HEK293T (cell line): ENCODE measurements around the gene CA5A.

Experiments
- CTCF ChIA-PET: fragments of 350-600 bp; formaldehyde crosslinking; extraction: SDS; loops from one replicate; lab custom pipeline; 2021; ENCODE audit warnings: antibody characterized with exemption, inconsistent platforms; lab: Yijun Ruan, JAX
- POLR2A ChIA-PET: fragments of 350-600 bp; formaldehyde crosslinking; extraction: SDS; loops from one replicate; lab custom pipeline; 2020; ENCODE audit warnings: antibody characterized with exemption, inconsistent platforms; lab: Yijun Ruan, JAX
- DNase-seq: peaks from one replicate; pipeline ENCODE4 v3.0.0; 2012; ENCODE audit warnings: mixed read lengths; ENCODE audit errors: extremely low spot score
- ARNT ChIP-seq: fragments of 450-650 bp; IDR thresholded peaks from 2 replicates; pipeline ENCODE4 v1.6.1; 2017; ENCODE audit warnings: mild to moderate bottlenecking
- BHLHE40 ChIP-seq: fragments of 450-650 bp; IDR thresholded peaks from 2 replicates; pipeline ENCODE4 v1.6.1; 2016; ENCODE audit warnings: mild to moderate bottlenecking, moderate library complexity, borderline replicate concordance
- CTBP1 ChIP-seq: fragments of 450-650 bp; IDR thresholded peaks from 2 replicates; pipeline ENCODE4 v1.6.1; 2016; ENCODE audit warnings: borderline replicate concordance
- ELF4 ChIP-seq: fragments of 450-650 bp; IDR thresholded peaks from 2 replicates; pipeline ENCODE4 v1.6.1; 2017; ENCODE audit warnings: antibody characterized with exemption
- FOXA1 ChIP-seq: fragments of 450-650 bp; IDR thresholded peaks from 2 replicates; pipeline ENCODE4 v1.6.1; 2016; ENCODE audit warnings: mild to moderate bottlenecking
- FOXK2 ChIP-seq: fragments of 450-650 bp; IDR thresholded peaks from 2 replicates; pipeline ENCODE4 v1.6.1; 2016; ENCODE audit warnings: mild to moderate bottlenecking
- FOXM1 ChIP-seq: fragments of 450-650 bp; IDR thresholded peaks from 2 replicates; pipeline ENCODE4 v1.6.1; 2017; ENCODE audit warnings: mild to moderate bottlenecking, borderline replicate concordance
- HDGF ChIP-seq: fragments of 450-650 bp; IDR thresholded peaks from 2 replicates; pipeline ENCODE4 v1.6.1; 2017; ENCODE audit warnings: antibody characterized with exemption, borderline replicate concordance
- L3MBTL2 ChIP-seq: fragments of 450-650 bp; conservative IDR thresholded peaks from 2 replicates; pipeline ENCODE4 v1.6.1; 2016; ENCODE audit warnings: mild to moderate bottlenecking
- LEF1 ChIP-seq: fragments of 450-650 bp; IDR thresholded peaks from 2 replicates; pipeline ENCODE4 v1.6.1; 2017; ENCODE audit warnings: mild to moderate bottlenecking, borderline replicate concordance
- NFRKB ChIP-seq: fragments of 450-650 bp; IDR thresholded peaks from 2 replicates; pipeline ENCODE4 v1.6.1; 2016; ENCODE audit warnings: mild to moderate bottlenecking, moderate library complexity
- SP1 ChIP-seq: fragments of 450-650 bp; IDR thresholded peaks from 2 replicates; pipeline ENCODE4 v1.6.1; 2017
- SUZ12 ChIP-seq: fragments of 450-650 bp; IDR thresholded peaks from 2 replicates; pipeline ENCODE4 v1.6.1; 2016; ENCODE audit warnings: mild to moderate bottlenecking
- TARDBP ChIP-seq: fragments of 450-650 bp; IDR thresholded peaks from 2 replicates; pipeline ENCODE4 v1.6.1; 2016
- ZNF384 ChIP-seq: fragments of 450-650 bp; IDR thresholded peaks from 2 replicates; pipeline ENCODE4 v1.6.1; 2016
- TF ChIP-seq, protein P1 (sequence below): fragments of 450-650 bp; IDR thresholded peaks from 2 replicates; pipeline ENCODE4 v1.6.1; 2016

CA5A gene

DNA sequence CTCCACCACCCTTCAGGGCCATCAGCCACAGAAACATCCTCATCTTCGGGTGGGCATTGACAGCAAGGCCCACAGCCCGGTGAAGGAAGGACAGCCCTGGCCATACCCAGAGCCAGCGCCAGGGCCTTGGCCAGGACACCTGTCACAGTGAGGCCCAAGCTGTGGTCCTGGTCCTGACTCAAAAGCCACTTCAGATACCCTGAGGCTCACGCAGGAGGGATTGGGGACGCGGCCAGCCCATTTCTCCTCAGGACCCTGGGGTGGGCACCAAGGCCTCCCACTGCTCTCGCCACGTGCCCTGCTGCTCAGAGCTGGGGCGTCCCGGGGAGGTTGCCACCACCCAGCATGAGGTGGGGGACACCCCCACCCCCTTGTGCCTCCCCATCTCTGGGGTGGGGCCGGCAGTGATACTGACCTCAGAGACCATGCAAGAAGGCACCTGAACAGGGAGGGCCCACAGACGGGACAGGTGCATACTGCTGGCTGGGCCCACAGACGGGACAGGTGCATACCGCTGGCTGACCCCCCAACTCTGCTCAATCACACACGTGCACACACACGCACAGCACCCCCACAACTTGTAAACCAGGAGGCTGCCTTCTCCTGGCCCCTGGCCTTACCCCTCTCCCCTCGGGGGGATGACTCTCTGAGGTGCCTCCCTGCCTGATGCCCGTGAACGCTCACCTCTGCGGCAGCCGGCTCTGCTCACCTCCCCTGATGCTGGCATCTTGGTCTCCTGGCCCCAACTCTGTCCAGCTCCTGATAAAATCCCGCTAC, 81.2 kb downstream of the CA5A start:
- TF ChIP-seq L3MBTL2 = no peak
- ChIA-PET POLR2A (no interaction called here), CTCF (no interaction called here)
- DNase-seq = no peak

DNA sequence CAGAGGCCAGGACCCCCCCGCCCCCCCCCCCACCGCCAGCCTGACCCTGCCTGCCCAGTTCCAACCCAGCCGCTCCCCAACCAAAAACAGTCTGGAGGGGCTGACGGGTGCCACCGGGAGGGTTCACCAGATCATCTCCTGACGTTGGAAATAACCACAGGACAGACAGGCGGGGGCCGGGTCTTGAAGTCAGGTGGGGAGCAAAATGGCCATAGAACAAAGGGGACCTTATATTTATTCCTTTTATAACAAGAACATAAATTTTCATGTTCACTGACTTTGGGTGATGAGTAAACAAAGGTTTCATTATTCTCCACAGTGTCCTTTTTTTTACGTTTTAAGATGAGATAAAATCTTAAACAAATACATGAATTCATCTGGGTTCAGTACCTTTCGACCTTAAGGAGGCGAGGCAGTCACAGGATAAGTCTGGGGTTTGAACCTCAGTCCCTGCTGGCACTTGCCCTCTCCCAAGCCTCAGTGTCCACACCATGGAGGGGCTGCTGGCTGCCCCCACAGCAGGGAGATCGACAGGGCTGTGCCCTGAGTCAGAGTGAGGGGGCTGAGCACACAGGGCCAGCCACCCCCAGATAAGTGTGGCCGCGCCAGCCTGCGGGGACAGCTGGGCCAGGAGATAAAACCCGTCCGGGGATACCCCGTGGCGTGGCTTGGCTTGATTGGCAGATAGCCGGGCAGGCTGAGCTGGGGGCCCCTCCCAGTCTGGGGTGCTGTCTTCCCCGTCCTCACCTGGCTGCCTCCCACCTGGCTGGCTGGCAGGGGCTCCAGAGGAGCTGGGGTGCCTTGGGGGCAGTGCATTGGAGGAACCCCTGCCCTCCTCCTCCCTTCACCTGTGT, 82.0 kb downstream of the CA5A start:
- no peak for TF ChIP-seq HDGF
- no peak for TF ChIP-seq FOXA1
- no peak for TF ChIP-seq SUZ12
- no peak for TF ChIP-seq FOXM1
- no peak for TF ChIP-seq NFRKB
- TF ChIP-seq ZNF384 = no peak
- TF ChIP-seq BHLHE40 = no peak
- no peak for TF ChIP-seq L3MBTL2
- TF ChIP-seq ELF4 = no peak
- TF ChIP-seq CTBP1 = no peak
- TF ChIP-seq, protein P1, sequence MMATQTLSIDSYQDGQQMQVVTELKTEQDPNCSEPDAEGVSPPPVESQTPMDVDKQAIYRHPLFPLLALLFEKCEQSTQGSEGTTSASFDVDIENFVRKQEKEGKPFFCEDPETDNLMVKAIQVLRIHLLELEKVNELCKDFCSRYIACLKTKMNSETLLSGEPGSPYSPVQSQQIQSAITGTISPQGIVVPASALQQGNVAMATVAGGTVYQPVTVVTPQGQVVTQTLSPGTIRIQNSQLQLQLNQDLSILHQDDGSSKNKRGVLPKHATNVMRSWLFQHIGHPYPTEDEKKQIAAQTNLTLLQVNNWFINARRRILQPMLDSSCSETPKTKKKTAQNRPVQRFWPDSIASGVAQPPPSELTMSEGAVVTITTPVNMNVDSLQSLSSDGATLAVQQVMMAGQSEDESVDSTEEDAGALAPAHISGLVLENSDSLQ = no peak
- no peak for TF ChIP-seq ARNT
- TF ChIP-seq SP1 = no peak
- no peak for TF ChIP-seq FOXK2
- TF ChIP-seq TARDBP = no peak
- TF ChIP-seq LEF1 = no peak
- ChIA-PET POLR2A (interaction anchor here (1.7 to 2.9 kb wide), 4 partner anchors 11 to 75 kb away, joined by 3 to 17 read pairs (median 16); partner anchors contain the start of gene SLC7A5), CTCF (interaction anchor here (1.1 kb wide), 1 partner anchor 17 kb away, joined by 3 read pairs; no protein-coding TSS in a partner anchor)
- no peak for DNase-seq

DNA sequence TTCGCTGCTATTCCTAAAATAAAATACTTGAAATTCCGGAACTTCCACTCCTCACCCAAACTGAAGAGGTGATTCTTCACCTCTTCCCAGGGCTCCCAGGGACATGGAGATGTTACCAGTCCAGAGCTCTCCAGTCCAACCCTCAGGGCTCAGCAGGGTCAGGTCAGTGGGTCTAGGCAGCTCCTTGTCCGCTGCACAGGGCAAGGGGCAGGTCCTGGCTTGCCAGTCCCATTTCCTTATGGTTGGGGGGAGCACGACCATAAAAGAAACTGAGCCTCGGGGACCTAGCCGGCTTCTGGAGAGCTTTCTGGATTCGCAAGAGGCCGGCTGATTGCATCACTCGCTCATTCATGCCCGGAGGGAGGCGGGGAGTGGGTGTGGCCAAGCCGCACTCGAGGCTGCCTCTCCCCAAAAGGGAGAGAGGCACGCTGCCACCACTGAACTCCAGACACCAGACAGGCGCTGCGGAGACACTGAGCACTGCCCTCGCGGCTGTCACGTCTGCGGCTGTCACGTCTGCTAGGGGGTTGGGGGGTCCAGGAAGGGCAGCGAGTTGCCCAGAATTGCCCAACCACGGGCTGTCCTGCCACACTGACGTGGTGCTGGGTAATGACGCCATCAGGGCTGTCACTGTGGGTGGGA, 82.8 kb downstream of the CA5A start:
- POLR2A ChIA-PET = interaction anchor here (1.5 to 2.9 kb wide), 5 partner anchors 12 to 74 kb away, joined by 3 to 17 read pairs (median 15); partner anchors contain the start of gene SLC7A5
- CTCF ChIA-PET = interaction anchor here (1.1 kb wide), 1 partner anchor 18 kb away, joined by 3 read pairs; no protein-coding TSS in a partner anchor
- peak; percentile 85 for DNase-seq
- peak; percentile 99 for TF ChIP-seq ARNT
- no peak for TF ChIP-seq HDGF

DNA sequence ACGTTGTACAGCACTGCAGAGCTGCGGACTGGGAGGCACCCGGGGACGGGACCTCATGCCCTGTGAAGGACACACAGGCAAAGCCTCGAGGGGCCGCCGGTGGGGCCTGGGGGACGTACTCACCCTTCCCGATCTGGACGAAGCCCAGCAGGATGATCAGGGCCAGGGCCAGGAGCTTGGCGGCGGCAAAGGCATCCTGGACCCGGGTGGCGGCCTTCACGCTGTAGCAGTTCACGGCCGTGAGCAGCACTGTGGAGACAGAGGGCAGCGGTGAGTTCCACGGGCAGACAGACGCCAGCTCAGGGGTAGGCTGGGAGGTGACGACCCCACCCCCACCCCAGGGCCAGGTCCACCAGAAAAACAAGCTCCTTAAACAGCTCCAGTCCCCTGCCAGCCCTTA, 84.7 kb downstream of the CA5A start:
- no peak for DNase-seq
- no peak for TF ChIP-seq TARDBP
- TF ChIP-seq L3MBTL2 = no peak
- no peak for TF ChIP-seq CTBP1
- TF ChIP-seq SUZ12 = no peak
- TF ChIP-seq, protein P1 = no peak
- no peak for TF ChIP-seq FOXK2
- TF ChIP-seq BHLHE40 = no peak
- TF ChIP-seq ARNT = no peak
- TF ChIP-seq FOXA1 = no peak
- no peak for TF ChIP-seq ZNF384
- TF ChIP-seq ELF4 = no peak
- ChIA-PET CTCF (interaction anchor here (0.6 to 3.3 kb wide), 3 partner anchors 14 to 193 kb away, joined by 3 to 16 read pairs (median 4); no protein-coding TSS in a partner anchor), POLR2A (interaction anchor here (1.4 to 2.9 kb wide), 4 partner anchors 14 to 73 kb away, joined by 3 to 18 read pairs (median 12); partner anchors contain the start of gene SLC7A5)

DNA sequence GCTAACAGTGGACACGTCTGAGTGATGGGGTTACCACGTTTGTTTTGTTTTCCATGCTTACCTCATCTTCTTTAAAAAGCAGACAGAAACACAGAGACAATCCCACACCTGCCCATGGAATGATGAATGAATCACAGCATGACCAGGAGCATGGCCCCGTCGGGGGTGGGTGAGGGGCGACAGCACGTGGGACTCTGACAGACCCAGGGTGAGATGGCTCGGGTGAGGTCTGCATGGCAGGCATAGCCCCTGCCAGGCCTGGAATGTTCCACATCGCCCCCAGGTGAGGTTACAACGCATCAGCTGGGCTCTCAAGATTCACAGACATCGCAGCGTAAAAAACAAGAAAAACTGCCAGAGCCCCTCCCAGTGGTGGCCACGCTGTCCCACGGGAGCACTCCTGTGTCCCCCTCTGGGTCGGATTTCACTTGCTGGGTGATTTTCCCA, 85.2 kb downstream of the CA5A start:
- TF ChIP-seq SP1 (no peak), FOXK2 (no peak), FOXA1 (no peak)
- ChIA-PET CTCF (interaction anchor here (0.6 to 3.3 kb wide), 2 partner anchors 20 to 193 kb away, joined by 3 to 16 read pairs; no protein-coding TSS in a partner anchor), POLR2A (interaction anchor here (1.4 to 2.9 kb wide), 4 partner anchors 14 to 72 kb away, joined by 3 to 18 read pairs (median 12); partner anchors contain the start of gene SLC7A5)
- no peak for DNase-seq
